Endodermal cell (in vitro differentiated cells): ENCODE results near the gene ELOVL7. TPM values are rescaled to one million over a fixed set of nuclear protein-coding genes. Genes with fewer than 3 reads are reported as not detected.

ENCODE experiments used
- DNase-seq: peaks from one replicate; pipeline ENCODE4 v3.0.0-alpha.2; 2017
- H3K27ac ChIP-seq: 2 replicates; pipeline ENCODE4 v1.5.1; 2013; ENCODE audit warnings: mild to moderate bottlenecking, low read depth, low read length, moderate library complexity
- H3K27me3 ChIP-seq: 2 replicates; pipeline ENCODE4 v1.6.1; 2013; ENCODE audit warnings: mild to moderate bottlenecking, low read length, moderate library complexity; ENCODE audit not compliant: insufficient read depth, control insufficient read depth, poor library complexity, severe bottlenecking
- H3K36me3 ChIP-seq: 2 replicates; pipeline ENCODE4 v1.7.0; 2013; ENCODE audit warnings: mild to moderate bottlenecking, low read length, moderate library complexity; ENCODE audit not compliant: control insufficient read depth, insufficient read depth
- H3K4me1 ChIP-seq: one replicate; pipeline ENCODE4 v1.7.0; 2013; ENCODE audit warnings: low read length; ENCODE audit not compliant: control insufficient read depth, insufficient read depth
- H3K4me3 ChIP-seq: 2 replicates; pipeline ENCODE4 v1.5.1; 2013; ENCODE audit warnings: mild to moderate bottlenecking, low read length, moderate library complexity
- H3K9ac ChIP-seq: 2 replicates; pipeline ENCODE4 v1.6.1; 2013; ENCODE audit warnings: mild to moderate bottlenecking, low read length, moderate library complexity; ENCODE audit not compliant: poor library complexity, severe bottlenecking; ENCODE audit errors: extremely low read depth
- H3K9me3 ChIP-seq: 2 replicates; pipeline ENCODE4 v1.6.1; 2013; ENCODE audit warnings: mild to moderate bottlenecking, low read length, moderate library complexity; ENCODE audit not compliant: control insufficient read depth
- H3K27ac Mint-ChIP-seq: 2 replicates; pipeline ENCODE4 v1.8.0; 2020; ENCODE audit warnings: mixed read lengths
- H3K27me3 Mint-ChIP-seq: 2 replicates; pipeline ENCODE4 v1.8.0; 2021; ENCODE audit warnings: mild to moderate bottlenecking, mixed read lengths; ENCODE audit not compliant: insufficient read depth
- H3K36me3 Mint-ChIP-seq: 2 replicates; pipeline ENCODE4 v1.8.0; 2020; ENCODE audit warnings: low read depth, mixed read lengths
- H3K4me1 Mint-ChIP-seq: 2 replicates; pipeline ENCODE4 v1.8.0; 2020; ENCODE audit warnings: mixed read lengths
- H3K4me3 Mint-ChIP-seq: 2 replicates; pipeline ENCODE4 v1.8.0; 2020; ENCODE audit warnings: mild to moderate bottlenecking, moderate library complexity, mixed read lengths
- H3K9me3 Mint-ChIP-seq: 2 replicates; pipeline ENCODE4 v1.8.0; 2020; ENCODE audit warnings: mild to moderate bottlenecking, mixed read lengths
- CTCF ChIP-seq: fragments of 200-600 bp; sonication (generic); conservative IDR thresholded peaks from 2 replicates; pipeline ENCODE4 v1.5.0; 2021; ENCODE audit warnings: antibody characterized with exemption, mild to moderate bottlenecking
- WGBS, 2 experiments: methylation state at CpG; one replicate each; pipeline versions ENCODE4 v1.1.5 to v1.1.7; 2013; ENCODE audit warnings: missing lambda C conversion rate in 2 of 2, mixed read lengths in 1 of 2; ENCODE audit not compliant: insufficient coverage in 1 of 2, insufficient read length in 1 of 2; 5-methylcytosine and 5-hydroxymethylcytosine counted together
- total RNA-seq, 2 donors: library from RNA; stranded (reverse); fragmentation: NEBNext Ultra II Directional in 1 of 2; extraction: Animal tissue kit (Norgen Biotek cat#: 25700) in 1 of 2; gene quantifications; 2 replicates in 1 of 2; 3 replicates in 1 of 2; pipeline ENCODE4 v1.2.1, GENCODE V29; 2021

ELOVL7 gene
- total RNA-seq, 2 donors from 2014 or later, result 3.5 to 6.5 TPM

- Mint-ChIP-seq H3K27me3 (no peaks in the 10 kb centered on the region), H3K4me3 (no peak overlapping the region), H3K27ac (no peak overlapping the region), H3K36me3 (no peaks in the 10 kb centered on the region), H3K9me3 (no peaks in the 10 kb centered on the region), H3K4me1 (peaks cover 14% of the 10 kb centered on the region)
- no peak for DNase-seq
- no peak for TF ChIP-seq CTCF
- H3K36me3 ChIP-seq, result no peaks in the 10 kb centered on the region
- no peak overlapping the region for H3K9ac ChIP-seq
- no peaks in the 10 kb centered on the region for H3K4me1 ChIP-seq
- no peaks in the 10 kb centered on the region for H3K9me3 ChIP-seq
- no peak overlapping the region for H3K4me3 ChIP-seq
- no peaks in the 10 kb centered on the region for H3K27me3 ChIP-seq
- no peak overlapping the region for H3K27ac ChIP-seq
Observed at GRCh38 chr5:60805463-60805862, 38.6 kb downstream of the ELOVL7 start.

- Histone ChIP-seq H3K9me3 (no peaks in the 10 kb centered on the region), H3K4me3 (no peak overlapping the region), H3K9ac (no peak overlapping the region), H3K4me1 (no peaks in the 10 kb centered on the region), H3K27me3 (no peaks in the 10 kb centered on the region), H3K27ac (no peak overlapping the region), H3K36me3 (no peaks in the 10 kb centered on the region)
- peaks cover 14% of the 10 kb centered on the region for H3K4me1 Mint-ChIP-seq
- no peak overlapping the region for H3K4me3 Mint-ChIP-seq
- 90 to 100% methylated on average over 1 to 2 of the region's 2 CpGs for WGBS, 2 experiments
- no peaks in the 10 kb centered on the region for H3K9me3 Mint-ChIP-seq
- no peaks in the 10 kb centered on the region for H3K27me3 Mint-ChIP-seq
- H3K27ac Mint-ChIP-seq, result no peak overlapping the region
- H3K36me3 Mint-ChIP-seq, result no peaks in the 10 kb centered on the region
- DNase-seq, result no peak
- TF ChIP-seq CTCF, result no peak
Observed at GRCh38 chr5:60803712-60804111, 40.4 kb downstream of the ELOVL7 start.

GRCh38 chr5:60802986-60803385, 41.1 kb downstream of the ELOVL7 start:
- H3K9me3 Mint-ChIP-seq, result no peaks in the 10 kb centered on the region
- H3K4me3 ChIP-seq, result no peak overlapping the region
- H3K4me1 Mint-ChIP-seq, result peaks cover 17% of the 10 kb centered on the region
- WGBS, 2 experiments, result 91% methylated on average over 1 of the region's 1 CpG; no CpG with 5 or more reads in 1 of the 2 experiments
- no peak for TF ChIP-seq CTCF
- H3K9me3 ChIP-seq, result no peaks in the 10 kb centered on the region
- H3K27ac Mint-ChIP-seq, result no peak overlapping the region
- H3K36me3 Mint-ChIP-seq, result no peaks in the 10 kb centered on the region
- no peaks in the 10 kb centered on the region for H3K27me3 ChIP-seq
- no peak overlapping the region for H3K4me3 Mint-ChIP-seq
- H3K9ac ChIP-seq, result no peak overlapping the region
- no peaks in the 10 kb centered on the region for H3K36me3 ChIP-seq
- no peak for DNase-seq
- H3K4me1 ChIP-seq, result no peaks in the 10 kb centered on the region
- H3K27me3 Mint-ChIP-seq, result no peaks in the 10 kb centered on the region
- H3K27ac ChIP-seq, result no peak overlapping the region
